ENCODE data around the gene GPX2.
"Not testable (repeated sequence)": the region's sequence is repeated elsewhere in the genome, so short reads cannot be mapped to it uniquely, and the experiment has no call there.

Gene GPX2

GRCh38 chr14:64938972-64939816, 3.4 kb downstream of the GPX2 start:
- no peak for DNase-seq

- peak; percentile 24 for DNase-seq
Measured at GRCh38 chr14:64937821-64938193, 4.7 kb downstream of the GPX2 start.

GRCh38 chr14:64937171-64937820, 5.2 kb downstream of the GPX2 start:
- DNase-seq, result no peak

GRCh38 chr14:64935508-64935907, 7.0 kb downstream of the GPX2 start:
- DNase-seq, result no peak

GRCh38 chr14:64934338-64934929, 8.1 kb downstream of the GPX2 start:
- no peak for DNase-seq

- DNase-seq, result no peak
Measured at GRCh38 chr14:64932231-64932630, 10.3 kb downstream of the GPX2 start.

- DNase-seq, result no peak
Measured at GRCh38 chr14:64931123-64931522, 11.4 kb downstream of the GPX2 start.

- peak; percentile 83 for DNase-seq
Measured at GRCh38 chr14:64930085-64930843, 12.3 kb downstream of the GPX2 start.

GRCh38 chr14:64929014-64929359, 13.6 kb downstream of the GPX2 start:
- DNase-seq, result no peak

GRCh38 chr14:64928239-64929013, 14.1 kb downstream of the GPX2 start:
- no peak for DNase-seq

- DNase-seq, result no peak
Measured at GRCh38 chr14:64927031-64927430, 15.5 kb downstream of the GPX2 start.

GRCh38 chr14:64926398-64926995, 16.0 kb downstream of the GPX2 start:
- DNase-seq, result no peak

- DNase-seq, result no peak
Measured at GRCh38 chr14:64923015-64923414, 19.5 kb downstream of the GPX2 start.

GRCh38 chr14:64920465-64920864, 22.1 kb downstream of the GPX2 start:
- DNase-seq, result no peak

- DNase-seq, result no peak
Measured at GRCh38 chr14:64919618-64920017, 22.9 kb downstream of the GPX2 start.

- DNase-seq, result no peak
Measured at GRCh38 chr14:64919215-64919614, 23.3 kb downstream of the GPX2 start.

- peak; percentile 26 for DNase-seq
Measured at GRCh38 chr14:64918216-64918615, 24.3 kb downstream of the GPX2 start.

- DNase-seq, result no peak
Measured at GRCh38 chr14:64915797-64916196, 26.7 kb downstream of the GPX2 start.

- no peak for DNase-seq
Measured at GRCh38 chr14:64915029-64915424, 27.5 kb downstream of the GPX2 start.

- DNase-seq, result peak; percentile 99
Measured at GRCh38 chr14:64914237-64915028, 28.1 kb downstream of the GPX2 start, which contains the start of gene CHURC1. CHURC1 (plus strand) TSS chr14:64914455; CDS start chr14:64914496, 41 bp downstream.

- not testable (repeated sequence) for DNase-seq
Measured at GRCh38 chr14:64913477-64913876, 29.1 kb downstream of the GPX2 start.

All from fibroblast of skin of back (primary cell).